GM12891 (cell line): Measurements from ENCODE around the gene TMEM273.

Source experiments
- PAX5 ChIP-seq: IDR thresholded peaks from 2 replicates; pipeline ENCODE4 v1.6.1; 2011; ENCODE audit warnings: low read length, moderate library complexity, mild to moderate bottlenecking; ENCODE audit not compliant: insufficient read depth, severe bottlenecking
- POLR2A ChIP-seq: IDR thresholded peaks from 2 replicates; pipeline ENCODE4 v1.6.1; 2011; ENCODE audit warnings: low read depth, low read length, control low read depth
- POLR2AphosphoS5 ChIP-seq: IDR thresholded peaks from 2 replicates; pipeline ENCODE4 v1.6.1; 2011; ENCODE audit warnings: low read depth, low read length, control low read depth
- POU2F2 ChIP-seq: IDR thresholded peaks from 2 replicates; pipeline ENCODE4 v1.6.1; 2011; ENCODE audit warnings: low read depth, mild to moderate bottlenecking, control low read depth, low read length, moderate library complexity
- SPI1 ChIP-seq: IDR thresholded peaks from 2 replicates; pipeline ENCODE4 v1.6.1; 2011; ENCODE audit warnings: low read depth, low read length, control low read depth
- TAF1 ChIP-seq: IDR thresholded peaks from 2 replicates; pipeline ENCODE4 v1.6.1; 2011; ENCODE audit warnings: low read depth, low read length, control low read depth

GRCh38 chr10:49220679-49221078 lies 32.5 kb upstream of the TMEM273 start:
- TF ChIP-seq POLR2A (no peak), POLR2AphosphoS5 (no peak), PAX5 (no peak), TAF1 (no peak), POU2F2 (no peak), SPI1 (no peak)
